NB4 (cell line): ENCODE measurements around the gene SAPCD2.

Experiments
- POLR2A ChIP-seq: IDR thresholded peaks from 2 replicates; pipeline ENCODE4 v1.6.1; 2011; ENCODE audit warnings: mild to moderate bottlenecking; ENCODE audit not compliant: insufficient read length; ENCODE audit errors: extremely low read depth
- TF ChIP-seq, protein P1 (sequence below): IDR thresholded peaks from one replicate; pipeline ENCODE4 v1.5.1; 2012; ENCODE audit warnings: low read depth, low read length

DNA sequence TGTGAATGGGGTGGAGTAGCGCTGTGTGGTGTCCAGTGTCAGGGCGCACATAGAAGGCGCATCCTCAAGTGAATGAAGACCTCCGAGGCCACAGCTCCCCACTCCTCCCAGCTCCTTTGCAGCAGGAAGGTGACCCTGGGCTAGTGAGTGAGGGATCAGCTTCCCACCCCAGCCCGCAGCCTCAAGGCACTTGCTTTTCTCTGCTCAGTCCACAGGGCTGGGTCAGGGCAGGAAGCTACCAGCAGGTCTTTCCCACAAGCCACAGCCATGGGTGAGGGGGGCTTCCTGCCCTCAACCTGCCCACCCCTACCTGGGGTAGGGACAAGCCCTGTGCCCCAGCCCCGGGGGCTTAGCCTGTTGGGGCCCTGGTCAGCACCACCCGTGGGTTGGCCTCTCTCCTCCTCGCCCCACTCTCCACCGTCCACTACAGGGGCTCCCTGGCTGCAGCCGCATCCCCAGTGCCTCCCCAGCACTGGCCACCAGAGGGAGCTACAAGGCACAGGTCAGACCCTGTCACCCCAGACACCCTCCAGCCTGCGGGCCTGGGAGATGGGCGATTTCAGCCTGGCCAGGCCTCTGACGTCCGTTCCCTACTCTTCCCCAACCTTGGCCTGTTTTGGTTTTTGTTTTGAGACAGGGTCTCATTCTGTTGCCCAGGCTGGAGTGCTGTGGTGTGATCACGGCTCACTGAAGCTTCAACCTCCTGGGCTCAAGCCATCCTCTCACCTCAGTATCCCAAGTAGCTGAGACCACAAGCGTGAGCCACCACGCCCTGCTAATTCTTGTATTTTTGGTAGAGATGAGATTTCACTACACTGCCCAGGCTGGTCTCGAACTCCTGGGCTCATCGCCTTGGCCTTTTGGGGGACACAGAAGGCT lies 41.1 kb downstream of the SAPCD2 start:
- TF ChIP-seq, protein P1, sequence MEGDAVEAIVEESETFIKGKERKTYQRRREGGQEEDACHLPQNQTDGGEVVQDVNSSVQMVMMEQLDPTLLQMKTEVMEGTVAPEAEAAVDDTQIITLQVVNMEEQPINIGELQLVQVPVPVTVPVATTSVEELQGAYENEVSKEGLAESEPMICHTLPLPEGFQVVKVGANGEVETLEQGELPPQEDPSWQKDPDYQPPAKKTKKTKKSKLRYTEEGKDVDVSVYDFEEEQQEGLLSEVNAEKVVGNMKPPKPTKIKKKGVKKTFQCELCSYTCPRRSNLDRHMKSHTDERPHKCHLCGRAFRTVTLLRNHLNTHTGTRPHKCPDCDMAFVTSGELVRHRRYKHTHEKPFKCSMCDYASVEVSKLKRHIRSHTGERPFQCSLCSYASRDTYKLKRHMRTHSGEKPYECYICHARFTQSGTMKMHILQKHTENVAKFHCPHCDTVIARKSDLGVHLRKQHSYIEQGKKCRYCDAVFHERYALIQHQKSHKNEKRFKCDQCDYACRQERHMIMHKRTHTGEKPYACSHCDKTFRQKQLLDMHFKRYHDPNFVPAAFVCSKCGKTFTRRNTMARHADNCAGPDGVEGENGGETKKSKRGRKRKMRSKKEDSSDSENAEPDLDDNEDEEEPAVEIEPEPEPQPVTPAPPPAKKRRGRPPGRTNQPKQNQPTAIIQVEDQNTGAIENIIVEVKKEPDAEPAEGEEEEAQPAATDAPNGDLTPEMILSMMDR: peak; percentile 89
- peak; percentile 10 for TF ChIP-seq POLR2A
